HepG2 (cell line): Measurements from ENCODE around the gene CD8A. TPM values are rescaled to one million over a fixed set of nuclear protein-coding genes. Genes with fewer than 3 reads are reported as not detected.

Experiments
- BCLAF1 ChIP-seq: fragments of 450-650 bp; IDR thresholded peaks from 2 replicates; pipeline ENCODE4 v1.6.1; 2017; ENCODE audit warnings: mild to moderate bottlenecking
- CAMTA2 ChIP-seq: sonication (generic); formaldehyde crosslinking; IDR thresholded peaks from 2 replicates; pipeline ENCODE4 v1.4.0; 2020; ENCODE audit warnings: mild to moderate bottlenecking, missing genetic modification reagents, borderline replicate concordance
- CC2D1A ChIP-seq: sonication (generic); formaldehyde crosslinking; IDR thresholded peaks from 2 replicates; pipeline ENCODE4 v1.8.1; 2023; ENCODE audit warnings: mild to moderate bottlenecking, missing genetic modification reagents
- CREM ChIP-seq, 2 experiments: sonication (generic) in 1 of 2; formaldehyde crosslinking in 1 of 2; IDR thresholded peaks; 2 replicates each; pipeline versions ENCODE4 v1.4.0 to v1.6.1; 2016 to 2020; ENCODE audit warnings: antibody characterized with exemption in 1 of 2, mild to moderate bottlenecking in 1 of 2, missing genetic modification reagents in 1 of 2
- DMAP1 ChIP-seq: IDR thresholded peaks from 2 replicates; pipeline ENCODE4 v1.6.1; 2016
- FIP1L1 ChIP-seq: fragments of 200-400 bp; formaldehyde crosslinking; IDR thresholded peaks from 2 replicates; pipeline ENCODE4 v1.6.1; 2018; ENCODE audit warnings: low read depth, mild to moderate bottlenecking, low read length, moderate library complexity, borderline replicate concordance; ENCODE audit not compliant: insufficient read depth
- FOXO4 ChIP-seq: sonication (generic); formaldehyde crosslinking; conservative IDR thresholded peaks from 2 replicates; pipeline ENCODE4 v1.8.1; 2023; ENCODE audit warnings: missing genetic modification reagents
- KLF16 ChIP-seq, 2 experiments: sonication (generic) in 1 of 2; formaldehyde crosslinking in 1 of 2; IDR thresholded peaks; 2 replicates each; pipeline versions ENCODE4 v1.6.1 to v1.8.0; 2016 to 2023; ENCODE audit warnings: missing genetic modification reagents in 2 of 2, missing compliant biosample characterization in 1 of 2
- NAIF1 ChIP-seq: sonication (generic); formaldehyde crosslinking; IDR thresholded peaks from 2 replicates; pipeline ENCODE4 v1.5.0; 2020; ENCODE audit warnings: mild to moderate bottlenecking, missing genetic modification reagents, borderline replicate concordance
- PBX2 ChIP-seq: IDR thresholded peaks from 2 replicates; pipeline ENCODE4 v1.6.1; 2016; ENCODE audit warnings: control low read depth
- PHF5A ChIP-seq: IDR thresholded peaks from one replicate; pipeline ENCODE4 v1.6.1; 2018; ENCODE audit warnings: low read depth, missing genetic modification reagents; ENCODE audit not compliant: unreplicated experiment
- STAG1 ChIP-seq: sonication (generic); formaldehyde crosslinking; IDR thresholded peaks from 2 replicates; pipeline ENCODE4 v1.4.0; 2020; ENCODE audit warnings: missing genetic modification reagents
- TEF ChIP-seq: sonication (generic); formaldehyde crosslinking; IDR thresholded peaks from 2 replicates; pipeline ENCODE4 v1.5.0; 2020; ENCODE audit warnings: missing genetic modification reagents
- THAP7 ChIP-seq: sonication (generic); formaldehyde crosslinking; IDR thresholded peaks from 2 replicates; pipeline ENCODE4 v1.8.1; 2023; ENCODE audit warnings: mild to moderate bottlenecking, missing genetic modification reagents
- ZNF251 ChIP-seq: sonication (generic); formaldehyde crosslinking; IDR thresholded peaks from 2 replicates; pipeline ENCODE4 v1.9.0; 2021; ENCODE audit warnings: mild to moderate bottlenecking, missing genetic modification reagents
- ZNF468 ChIP-seq: sonication (generic); formaldehyde crosslinking; IDR thresholded peaks from 2 replicates; pipeline ENCODE4 v1.8.0; 2022; ENCODE audit warnings: mild to moderate bottlenecking, moderate library complexity, missing genetic modification reagents
- ZNF546 ChIP-seq: sonication (generic); formaldehyde crosslinking; conservative IDR thresholded peaks from 2 replicates; pipeline ENCODE4 v1.8.1; 2023; ENCODE audit warnings: mild to moderate bottlenecking, missing genetic modification reagents
- ZNF652 ChIP-seq: IDR thresholded peaks from 2 replicates; pipeline ENCODE4 v1.6.1; 2016; ENCODE audit warnings: low read depth, borderline replicate concordance
- ZNF781 ChIP-seq: sonication (generic); formaldehyde crosslinking; IDR thresholded peaks from 2 replicates; pipeline ENCODE4 v1.5.1; 2020; ENCODE audit warnings: borderline replicate concordance, mild to moderate bottlenecking, missing genetic modification reagents; ENCODE audit errors: not compliant biosample characterization
- ZNF788 ChIP-seq: sonication (generic); formaldehyde crosslinking; IDR thresholded peaks from 2 replicates; pipeline ENCODE4 v1.5.0; 2020; ENCODE audit warnings: mild to moderate bottlenecking, missing genetic modification reagents, borderline replicate concordance
- polyA plus RNA-seq, 8 experiments: library from polyadenylated mRNA; depleted of rRNA in 3 of 8; stranded (reverse) in 7 of 8; unstranded in 1 of 8; fragments of >200 nt; fragmentation: Illumina TruSeq in 4 of 8; extraction: Trizol in 4 of 8; gene quantifications; 2 replicates each; pipeline versions ENCODE4 v1.2.1 to v1.2.3, GENCODE V29; 2011 to 2016; ENCODE audit warnings: low read depth in 4 of 8, missing spikeins in 1 of 8, mixed read lengths in 1 of 8; ENCODE audit not compliant: insufficient read depth in 1 of 8
- total RNA-seq, 5 experiments: library from RNA; depleted of rRNA; stranded (reverse); fragments of >200 nt; fragmentation: Illumina TruSeq; extraction: Trizol; gene quantifications; 2 replicates each; pipeline ENCODE4 v1.2.3, GENCODE V29; 2016; ENCODE audit warnings: low read depth in 1 of 5

The CD8A gene
- total and polyA plus RNA-seq, 2 of the 13 experiments (the other 11 are each of a cell fraction or from before 2014, with no cell fraction given) = 0.09 TPM; not detected in 1

GRCh38 chr2:86807468-86808275 lies 17.0 kb upstream of the CD8A start (continued):
- TF ChIP-seq TEF (no peak), ZNF652 (CRISPR knock-in tag) (no peak), NAIF1 (CRISPR knock-in tag) (peak; percentile 26; the same call in 1 of the 2 replicates), FIP1L1 (no peak), ZNF546 (CRISPR knock-in tag) (no peak; the same call in 1 of the 2 replicates), CAMTA2 (0 out of 2 replicates have a peak, but pooled peaks have one; percentile 28), ZNF788 (CRISPR knock-in tag) (no peak), ZNF781 (CRISPR knock-in tag) (peak; percentile 53), CC2D1A (CRISPR knock-in tag) (no peak), ZNF251 (no peak), FOXO4 (CRISPR knock-in tag) (no peak), PHF5A (no peak), KLF16 (CRISPR knock-in tag; IDR thresholded peaks at IDR 0.05) (0 out of 4 replicates have a peak, but pooled peaks of 1 of the 2 experiments have one; percentile 62), STAG1 (CRISPR knock-in tag) (no peak), ZNF468 (CRISPR knock-in tag) (no peak), DMAP1 (no peak; the same call in 1 of the 2 replicates), BCLAF1 (no peak), CREM (IDR thresholded peaks at IDR 0.05) (no peak), CREM (CRISPR knock-in tag; IDR thresholded peaks at IDR 0.05) (no peak), PBX2 (CRISPR knock-in tag) (no peak), THAP7 (no peak)
